ENCODE data around the gene TNNT1. TPM values are rescaled to one million over a fixed set of nuclear protein-coding genes. Genes with fewer than 3 reads are reported as not detected.
A peak's percentile ranks its signal among the peaks of the same experiment; 100 is the strongest.
"Not testable (repeated sequence)": the region's sequence is repeated elsewhere in the genome, so short reads cannot be mapped to it uniquely, and the experiment has no call there.

Gene TNNT1
- total RNA-seq, 2 experiments from 2014 or later = 0.32 TPM; not detected in 1

DNA sequence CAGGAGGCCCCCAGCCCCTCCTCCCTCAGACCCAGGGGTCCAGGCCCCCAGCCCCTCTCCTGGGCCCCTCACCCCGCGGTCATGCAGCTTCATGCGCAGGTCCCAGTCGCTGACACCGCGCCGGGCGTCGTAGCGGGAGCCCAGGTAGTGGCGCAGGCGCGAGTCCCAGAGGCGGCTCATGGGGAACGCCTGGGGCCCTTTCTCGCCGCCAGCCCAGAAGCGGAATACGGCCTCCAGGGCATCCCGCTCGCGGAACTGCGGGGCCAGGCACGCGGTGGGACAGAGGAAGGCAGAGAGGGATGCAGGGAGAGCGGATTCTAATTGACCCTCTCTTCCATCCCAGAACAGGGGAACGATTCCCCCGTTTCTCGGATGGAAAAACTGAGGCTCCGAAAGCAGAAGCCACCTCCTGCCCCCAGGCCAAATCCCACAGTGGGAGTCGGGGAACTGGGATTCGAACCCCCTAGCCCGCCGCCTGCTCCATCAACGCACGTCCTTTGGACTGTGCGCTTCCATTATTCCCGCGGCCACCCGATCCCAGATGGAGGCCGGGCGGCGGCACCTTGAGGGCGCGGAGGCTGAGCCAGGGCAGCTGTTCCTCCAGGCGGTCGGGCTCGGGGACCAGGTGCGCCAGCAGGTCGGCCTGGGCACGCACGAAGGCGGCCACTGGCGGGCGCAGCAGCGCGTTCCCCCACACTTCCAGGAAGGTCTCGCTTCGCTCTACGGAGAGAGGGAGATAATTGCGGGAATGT lies 12.7 kb upstream of the TNNT1 start:
- H3K36me3 Mint-ChIP-seq (ENCODE audit: low read depth) = no peaks in the 10 kb centered on the region
- peaks cover 19% of the 10 kb centered on the region for H3K4me1 Mint-ChIP-seq
- no peaks in the 10 kb centered on the region for H3K9me3 Mint-ChIP-seq
- peaks cover 34% of the 10 kb centered on the region for H3K27me3 Mint-ChIP-seq
- ChIA-PET CTCF (interaction anchor here (1.1 to 2.4 kb wide), 4 partner anchors 10 to 81 kb away, joined by 4 to 8 read pairs (median 6); partner anchors contain the start of gene SYT5), POLR2A (no interaction called here)
- H3K4me3 Mint-ChIP-seq = no peak overlapping the region
- H3K27ac Mint-ChIP-seq = no peak overlapping the region
- DNase-seq = no peak

DNA sequence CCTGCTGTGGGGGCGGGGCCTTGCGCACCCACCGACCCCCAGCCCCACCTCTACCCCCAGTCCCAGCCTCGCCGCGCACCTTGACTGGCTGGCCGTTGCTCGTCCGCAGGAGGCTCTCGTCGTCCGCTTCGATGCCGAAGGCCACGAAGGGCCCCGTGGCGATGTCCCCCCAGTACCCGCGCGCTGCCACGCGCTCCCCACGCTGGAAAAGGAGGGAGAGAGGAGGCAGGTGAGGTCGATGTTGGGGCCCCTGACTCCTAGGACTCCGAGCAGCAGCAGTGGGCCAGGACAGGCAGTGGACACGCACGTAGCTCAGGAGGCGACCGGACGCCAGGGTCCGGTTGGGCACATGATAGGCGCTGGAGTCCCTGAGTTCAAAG lies 12.0 kb upstream of the TNNT1 start:
- Mint-ChIP-seq H3K36me3 (ENCODE audit: low read depth) (no peaks in the 10 kb centered on the region), H3K4me1 (peaks cover 17% of the 10 kb centered on the region), H3K9me3 (no peaks in the 10 kb centered on the region), H3K27ac (no peak overlapping the region), H3K27me3 (peaks cover 29% of the 10 kb centered on the region), H3K4me3 (no peak overlapping the region)
- no peak for DNase-seq
- ChIA-PET POLR2A (no interaction called here), CTCF (interaction anchor here (0.5 to 2.5 kb wide), 19 partner anchors 9 to 314 kb away, joined by 3 to 11 read pairs (median 5); partner anchors contain the start of gene SYT5)

DNA sequence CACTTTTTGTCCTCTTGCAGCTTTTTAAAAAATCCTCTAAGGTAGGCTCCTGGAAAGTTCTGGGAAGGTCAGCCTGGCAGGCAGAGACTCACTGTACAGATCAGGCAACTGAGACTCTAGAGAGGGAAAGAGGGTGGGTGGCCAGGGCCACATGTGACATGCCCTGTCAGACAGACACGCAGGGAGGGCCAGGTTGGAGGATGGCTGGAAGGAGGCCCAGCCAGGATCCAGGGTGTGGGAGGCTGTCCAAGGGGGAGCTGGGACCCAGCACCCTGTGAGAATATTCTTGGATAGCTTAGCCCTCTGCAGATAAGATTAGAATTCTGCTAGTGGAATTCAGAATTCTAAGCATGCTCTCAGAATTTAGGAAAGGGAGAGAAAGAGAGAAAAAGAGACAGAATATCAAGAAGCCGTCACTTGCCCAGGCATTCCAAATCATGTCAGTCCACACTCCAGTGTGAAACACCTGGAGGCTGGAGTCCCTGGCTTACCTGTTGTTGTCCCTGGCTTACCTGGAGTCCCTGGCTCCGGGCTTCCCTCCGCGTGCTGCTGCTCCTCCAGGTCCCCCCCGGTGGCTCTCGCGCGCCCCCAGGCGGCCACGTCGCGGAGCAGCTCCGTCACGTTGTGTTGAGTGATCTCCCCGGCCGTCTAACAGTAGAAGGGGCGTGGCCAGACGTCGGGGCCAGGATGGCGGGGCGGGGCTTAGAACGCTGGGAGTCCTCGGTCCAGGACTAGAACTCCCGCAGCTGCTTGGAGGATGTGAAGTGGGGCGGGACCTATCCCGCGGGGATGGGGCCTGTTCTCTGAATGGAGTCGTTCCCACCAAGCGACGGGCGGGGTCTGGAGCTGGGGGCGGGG lies 11.4 kb upstream of the TNNT1 start:
- CTCF ChIA-PET = interaction anchor here (0.5 to 2.5 kb wide), 26 partner anchors 9 to 494 kb away, joined by 3 to 11 read pairs (median 4); partner anchors contain the start of genes SYT5 and U2AF2
- peaks cover 17% of the 10 kb centered on the region for H3K4me1 Mint-ChIP-seq
- H3K9me3 Mint-ChIP-seq = no peaks in the 10 kb centered on the region
- peaks cover 23% of the 10 kb centered on the region for H3K27me3 Mint-ChIP-seq
- POLR2A ChIA-PET = no interaction called here
- H3K4me3 Mint-ChIP-seq = no peak overlapping the region
- no peak overlapping the region for H3K27ac Mint-ChIP-seq
- no peaks in the 10 kb centered on the region for H3K36me3 Mint-ChIP-seq (ENCODE audit: low read depth)
- DNase-seq = peak; percentile 91

DNA sequence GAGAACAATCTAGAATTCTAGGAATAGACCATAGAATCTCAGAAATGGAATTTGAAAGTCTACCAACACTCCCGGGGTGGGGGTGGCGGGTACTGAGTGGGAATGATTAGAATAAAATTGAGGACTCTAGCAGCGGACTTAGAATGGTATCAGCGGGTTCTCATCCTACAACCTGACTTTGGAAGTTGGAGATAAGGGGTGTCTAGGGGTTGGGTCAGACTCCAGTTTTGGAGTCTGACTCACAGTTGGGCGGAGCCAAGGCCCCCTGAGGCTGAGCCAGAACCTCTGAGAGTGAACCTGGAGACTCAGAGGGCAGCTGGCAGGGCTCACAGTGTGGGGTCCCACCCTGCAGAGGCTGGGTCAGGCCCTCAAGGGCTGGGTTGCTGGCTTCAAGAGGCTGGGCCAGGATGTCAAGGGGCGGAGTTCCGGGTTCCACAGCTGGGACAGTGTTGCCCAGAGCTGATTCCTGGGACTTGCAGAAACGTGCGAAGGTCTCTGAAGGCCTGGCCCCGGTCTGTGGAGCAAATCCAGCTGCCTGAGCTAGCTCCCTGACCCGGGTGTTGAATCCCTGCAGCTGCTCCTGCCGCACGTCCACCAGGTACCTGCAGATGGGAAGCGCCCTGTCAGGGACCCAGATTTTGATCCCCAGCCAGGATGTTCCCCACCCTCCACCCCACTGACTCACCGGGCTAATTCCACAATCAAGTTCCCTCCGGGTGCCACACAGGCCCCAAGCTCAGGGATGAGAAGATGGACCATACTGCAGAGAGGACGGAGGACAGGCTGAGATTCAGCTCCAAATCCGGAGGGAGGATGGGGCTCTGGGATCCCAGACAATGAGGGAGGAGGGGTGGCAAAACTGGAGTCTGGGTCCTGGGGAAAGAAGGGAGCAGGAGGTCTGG lies 10.1 kb upstream of the TNNT1 start:
- H3K4me3 Mint-ChIP-seq = no peak overlapping the region
- H3K27ac Mint-ChIP-seq = no peak overlapping the region
- no peaks in the 10 kb centered on the region for H3K36me3 Mint-ChIP-seq (ENCODE audit: low read depth)
- CTCF ChIA-PET = interaction anchor here (0.7 to 2.5 kb wide), 13 partner anchors 8 to 433 kb away, joined by 3 to 11 read pairs (median 5); partner anchors contain the start of gene SYT5
- POLR2A ChIA-PET = no interaction called here
- H3K4me1 Mint-ChIP-seq = peaks cover 22% of the 10 kb centered on the region
- H3K9me3 Mint-ChIP-seq = no peaks in the 10 kb centered on the region
- DNase-seq = no peak
- peaks cover 16% of the 10 kb centered on the region for H3K27me3 Mint-ChIP-seq

DNA sequence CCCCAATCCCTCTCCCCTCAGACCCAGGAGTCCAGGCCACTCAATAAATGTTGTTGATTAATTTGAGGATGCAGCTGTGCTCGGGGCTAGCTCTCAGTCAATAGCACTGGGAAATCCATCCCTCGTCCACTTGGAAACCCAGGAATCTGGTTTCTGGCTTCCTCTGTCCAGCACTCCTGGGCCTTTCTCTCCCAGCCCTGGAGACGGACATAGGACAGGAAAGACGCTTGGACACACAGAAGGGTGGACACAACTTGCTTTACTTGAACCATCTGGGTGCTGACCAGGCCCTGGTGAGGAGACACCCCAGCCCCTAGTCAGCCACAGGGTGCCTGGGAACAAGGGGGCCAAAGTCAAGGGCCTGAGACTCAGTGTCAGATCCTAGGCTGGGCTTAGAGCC lies 9.4 kb upstream of the TNNT1 start:
- Mint-ChIP-seq H3K4me1 (peaks cover 27% of the 10 kb centered on the region), H3K27ac (peak overlapping the region; percentile 19), H3K9me3 (peaks cover 4% of the 10 kb centered on the region), H3K36me3 (ENCODE audit: low read depth) (no peaks in the 10 kb centered on the region), H3K4me3 (no peak overlapping the region), H3K27me3 (peaks cover 12% of the 10 kb centered on the region)
- DNase-seq = no peak
- CTCF ChIA-PET = no interaction called here
- POLR2A ChIA-PET = interaction anchor here (0.6 kb wide), 1 partner anchor 489 kb away, joined by 3 read pairs; no protein-coding TSS in a partner anchor

DNA sequence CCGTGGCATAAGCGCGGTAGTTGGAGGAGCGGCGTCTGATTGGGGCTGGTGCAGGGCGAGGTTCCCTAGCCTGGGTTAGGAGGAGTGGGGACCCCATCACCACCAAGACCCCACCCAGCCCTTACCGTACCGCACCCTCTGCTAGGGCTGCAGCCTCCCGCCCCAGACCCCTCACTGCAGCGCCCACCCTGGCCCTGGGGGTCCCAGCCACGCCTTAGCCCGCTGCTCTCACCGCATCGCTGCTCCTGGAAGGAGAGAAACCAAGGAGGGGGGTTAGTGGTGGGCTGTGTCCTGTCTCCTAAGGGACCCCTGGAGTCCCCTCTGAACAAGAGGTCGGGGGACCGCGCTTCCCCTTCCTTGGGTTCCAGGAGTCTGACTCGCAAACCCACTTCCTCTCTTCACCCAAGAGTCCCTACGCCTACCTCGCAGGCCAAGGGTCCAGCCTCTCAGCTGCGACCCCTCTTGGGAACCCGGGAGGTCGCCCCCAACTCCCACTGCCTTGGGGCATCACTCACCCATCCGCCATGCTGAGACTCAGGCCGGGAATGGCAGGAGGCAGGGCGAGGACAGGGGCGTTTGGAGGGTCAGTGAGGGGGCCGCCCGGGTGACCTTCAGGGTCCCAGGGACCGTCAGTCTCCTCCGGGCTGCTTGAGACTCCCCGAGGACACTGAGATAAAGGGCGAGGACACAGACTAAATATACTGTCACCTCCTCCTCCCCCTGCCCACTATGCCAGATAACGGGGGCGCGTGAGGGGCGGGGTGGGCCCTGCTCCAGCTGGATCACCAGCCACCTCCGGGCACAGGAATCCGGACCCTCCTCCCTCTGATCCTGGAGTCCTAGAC lies 8.3 kb upstream of the TNNT1 start, which contains the start of gene TNNI3:
TSS of gene TNNI3 (minus strand) at position 669 of the 845 bp plus-strand sequence. CDS start at position 526, 143 bp downstream.
- Mint-ChIP-seq H3K4me3 (no peak within 1 kb of the TSS), H3K27me3 (peaks cover 12% of the 10 kb centered on the region), H3K9me3 (peaks cover 5% of the 10 kb centered on the region), H3K4me1 (peaks cover 28% of the 10 kb centered on the region), H3K27ac (peak within 1 kb of the TSS; percentile 19), H3K36me3 (ENCODE audit: low read depth) (no peaks in the 10 kb centered on the region)
- ChIA-PET CTCF (interaction anchor here (0.6 kb wide), 1 partner anchor 24 kb away, joined by 3 read pairs; no protein-coding TSS in a partner anchor), POLR2A (interaction anchor here (0.6 kb wide), 1 partner anchor 490 kb away, joined by 3 read pairs; no protein-coding TSS in a partner anchor)
- DNase-seq = no peak

DNA sequence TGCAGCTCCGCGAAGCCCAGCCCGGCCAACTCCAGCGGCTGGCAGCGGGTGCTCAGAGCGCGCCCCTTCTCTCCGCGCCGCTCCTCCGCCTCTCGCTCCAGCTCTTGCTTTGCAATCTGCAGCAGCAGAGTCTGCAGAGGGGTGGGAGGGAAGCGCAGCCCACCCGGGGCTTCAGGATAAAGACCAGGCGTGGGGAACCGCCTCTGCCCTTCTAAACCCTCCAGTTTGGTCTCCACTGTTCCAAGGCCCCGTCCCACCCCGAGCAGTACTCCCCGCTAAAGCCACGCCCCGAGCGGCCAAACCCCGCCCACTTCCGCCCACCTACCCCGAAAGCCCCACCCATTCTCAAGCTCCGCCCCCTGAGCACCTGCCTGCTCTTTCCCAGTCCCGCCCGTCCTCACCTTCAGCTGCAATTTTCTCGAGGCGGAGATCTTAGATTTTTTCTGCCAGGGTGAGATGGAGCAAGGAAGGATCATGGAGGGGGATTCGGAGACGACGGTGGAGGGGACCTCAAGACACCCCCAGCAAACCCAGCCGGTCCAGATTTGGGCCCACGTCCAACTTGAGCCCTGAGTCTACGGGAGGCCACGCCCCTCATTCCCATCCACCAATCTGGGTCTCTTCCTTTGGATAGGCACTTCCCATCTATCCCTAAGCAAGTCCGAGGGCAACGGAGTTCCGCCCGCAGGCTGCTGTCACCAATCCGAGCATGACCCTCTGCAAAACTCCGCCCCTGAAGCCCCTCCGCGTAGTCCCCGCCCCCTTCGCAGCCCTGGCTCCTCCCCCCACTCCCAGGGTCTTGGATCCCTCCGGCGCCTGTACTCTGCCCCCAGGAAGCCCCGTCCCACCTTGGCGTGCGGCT lies 7.4 kb upstream of the TNNT1 start:
- no peak overlapping the region for H3K4me3 Mint-ChIP-seq
- H3K27ac Mint-ChIP-seq = no peak overlapping the region
- ChIA-PET POLR2A (no interaction called here), CTCF (interaction anchor here (0.6 kb wide), 2 partner anchors 16 to 40 kb away, joined by 3 read pairs; no protein-coding TSS in a partner anchor)
- H3K27me3 Mint-ChIP-seq = peaks cover 12% of the 10 kb centered on the region
- H3K36me3 Mint-ChIP-seq (ENCODE audit: low read depth) = peaks cover 5% of the 10 kb centered on the region
- peaks cover 11% of the 10 kb centered on the region for H3K9me3 Mint-ChIP-seq
- H3K4me1 Mint-ChIP-seq = peaks cover 37% of the 10 kb centered on the region
- DNase-seq = peak; percentile 38

DNA sequence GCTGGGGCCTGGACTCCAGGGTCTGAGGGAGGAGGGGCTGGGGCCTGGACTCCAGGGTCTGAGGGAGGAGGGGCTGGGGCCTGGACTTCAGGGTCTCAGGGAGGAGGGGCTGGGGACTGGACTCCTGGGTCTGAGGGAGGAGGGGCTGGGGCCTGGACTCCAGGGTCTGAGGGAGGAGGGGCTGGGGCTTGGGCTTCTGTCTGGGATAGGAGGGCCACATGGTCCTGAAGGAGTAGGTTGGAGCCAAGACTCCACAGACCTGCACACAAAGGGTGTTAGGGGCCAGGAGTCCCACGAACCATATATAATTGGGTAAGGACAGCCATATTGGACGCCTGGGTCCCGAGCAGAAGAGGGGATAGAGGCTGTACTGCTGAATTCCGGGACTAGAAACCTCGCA lies 6.8 kb upstream of the TNNT1 start:
- H3K36me3 Mint-ChIP-seq (ENCODE audit: low read depth); H3K27ac Mint-ChIP-seq; H3K4me3 Mint-ChIP-seq; POLR2A ChIA-PET; DNase-seq: not testable (repeated sequence)
- Mint-ChIP-seq H3K27me3 (peaks cover 12% of the 10 kb centered on the region), H3K4me1 (peaks cover 39% of the 10 kb centered on the region), H3K9me3 (peaks cover 11% of the 10 kb centered on the region)
- CTCF ChIA-PET = interaction anchor here (0.6 kb wide), 2 partner anchors 16 to 40 kb away, joined by 3 read pairs; no protein-coding TSS in a partner anchor

DNA sequence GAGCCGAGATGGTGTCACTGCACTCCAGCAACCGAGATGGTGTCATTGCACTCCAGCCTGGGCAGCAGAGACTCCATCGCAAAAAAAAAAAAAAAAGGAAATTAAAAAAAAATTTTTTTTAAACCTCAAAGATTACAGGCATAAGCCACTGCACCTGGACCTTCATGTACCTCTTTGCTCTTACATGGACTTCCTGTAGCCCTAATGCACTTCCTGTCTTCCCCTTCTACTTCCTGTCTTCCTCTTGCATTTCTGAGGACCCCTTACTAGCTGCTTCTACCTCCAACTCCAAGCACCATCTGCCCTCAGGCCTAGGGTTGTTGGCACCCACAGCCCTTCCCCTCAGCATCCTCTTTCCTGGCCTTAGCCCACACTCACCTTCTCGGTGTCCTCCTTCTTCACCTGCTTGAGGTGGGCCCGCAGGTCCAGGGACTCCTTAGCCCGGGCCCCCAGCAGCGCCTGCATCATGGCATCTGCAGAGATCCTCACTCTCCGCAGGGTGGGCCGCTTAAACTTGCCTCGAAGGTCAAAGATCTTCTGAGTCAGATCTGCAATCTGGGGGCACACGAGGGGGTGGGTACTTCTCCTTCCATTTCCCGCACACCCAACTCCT lies 4.8 kb upstream of the TNNT1 start:
- DNase-seq = no peak
- CTCF ChIA-PET = no interaction called here
- Mint-ChIP-seq H3K27ac (no peak overlapping the region), H3K27me3 (peaks cover 6% of the 10 kb centered on the region), H3K4me3 (no peak overlapping the region), H3K4me1 (peaks cover 28% of the 10 kb centered on the region), H3K36me3 (ENCODE audit: low read depth) (peaks cover 5% of the 10 kb centered on the region), H3K9me3 (peaks cover 11% of the 10 kb centered on the region)
- POLR2A ChIA-PET = no interaction called here

DNA sequence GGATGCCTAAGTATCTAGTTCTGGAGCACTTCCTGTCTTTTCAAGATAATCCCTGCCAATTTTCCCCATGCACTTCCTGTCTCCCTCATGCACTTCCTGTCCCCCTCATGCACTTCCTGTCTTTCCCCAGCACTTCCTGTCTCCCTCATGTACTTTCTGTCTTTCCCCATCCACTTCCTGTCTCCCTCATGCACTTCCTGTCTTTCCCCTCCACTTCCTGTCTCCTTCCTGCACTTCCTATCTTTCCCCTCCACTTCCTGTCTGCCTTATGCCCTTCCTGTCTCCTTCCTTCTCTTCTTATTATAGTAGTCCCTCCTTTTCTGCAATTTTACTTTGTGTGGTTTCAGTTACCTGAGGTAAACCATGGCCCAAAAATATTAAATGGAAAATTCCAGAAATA lies 3.0 kb upstream of the TNNT1 start:
- peaks cover 11% of the 10 kb centered on the region for H3K9me3 Mint-ChIP-seq
- H3K27me3 Mint-ChIP-seq = peaks cover 8% of the 10 kb centered on the region
- H3K4me1 Mint-ChIP-seq = peaks cover 28% of the 10 kb centered on the region
- ChIA-PET CTCF (interaction anchor here (1.0 to 3.1 kb wide), 2 partner anchors 8 to 63 kb away, joined by 3 to 8 read pairs; no protein-coding TSS in a partner anchor), POLR2A (no interaction called here)
- peak overlapping the region; percentile 82 for H3K27ac Mint-ChIP-seq
- DNase-seq = no peak
- H3K4me3 Mint-ChIP-seq = no peak overlapping the region
- H3K36me3 Mint-ChIP-seq (ENCODE audit: low read depth) = peaks cover 5% of the 10 kb centered on the region

Measured in activated CD4-positive, alpha-beta T cell treated with anti-CD3 and anti-CD28 coated beads, Interleukin-2, amount 10 ng/mL, durations not matched to agents 7 days and 5 days (primary cell).